ENCODE measurements around the gene PCSK1.
"Not testable (repeated sequence)": the region's sequence is repeated elsewhere in the genome, so short reads cannot be mapped to it uniquely, and the experiment has no call there.

Gene PCSK1

DNA sequence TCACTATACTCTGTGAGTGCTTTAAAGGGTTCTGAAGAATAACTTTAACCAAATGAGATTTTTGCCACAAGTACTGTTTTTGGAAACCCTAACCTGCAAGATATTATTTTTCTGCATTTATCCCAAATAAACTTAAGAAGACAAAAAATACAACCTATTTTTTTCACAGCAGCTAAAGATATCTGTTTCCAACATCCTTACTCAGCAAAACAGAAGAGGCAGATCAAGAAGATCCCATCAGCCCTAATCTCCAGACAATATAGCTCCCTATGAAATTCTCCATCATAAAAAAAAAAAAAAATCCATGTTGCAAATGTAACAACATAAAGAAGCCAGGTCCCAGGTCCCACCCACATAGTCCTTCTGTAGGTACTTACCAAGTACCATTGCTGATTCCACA lies 7.6 kb downstream of the PCSK1 start:
- no peak for DNase-seq

GRCh38 chr5:96415897-96416296 lies 17.2 kb downstream of the PCSK1 start:
- no peak for DNase-seq

GRCh38 chr5:96412868-96413449 lies 20.1 kb downstream of the PCSK1 start:
- DNase-seq, result no peak

GRCh38 chr5:96410013-96410412 lies 23.0 kb downstream of the PCSK1 start:
- no peak for DNase-seq

GRCh38 chr5:96408841-96409538 lies 24.1 kb downstream of the PCSK1 start:
- no peak for DNase-seq

- no peak for DNase-seq
These were observed 24.8 kb downstream of the PCSK1 start for GRCh38 chr5:96408210-96408777.

GRCh38 chr5:96407436-96407835 lies 25.6 kb downstream of the PCSK1 start:
- DNase-seq, result no peak

- DNase-seq, result no peak
These were observed 28.7 kb downstream of the PCSK1 start for GRCh38 chr5:96404191-96404867.

GRCh38 chr5:96402500-96402899 lies 30.5 kb downstream of the PCSK1 start:
- no peak for DNase-seq

- no peak for DNase-seq
These were observed 36.2 kb downstream of the PCSK1 start for GRCh38 chr5:96396878-96397277.

DNA sequence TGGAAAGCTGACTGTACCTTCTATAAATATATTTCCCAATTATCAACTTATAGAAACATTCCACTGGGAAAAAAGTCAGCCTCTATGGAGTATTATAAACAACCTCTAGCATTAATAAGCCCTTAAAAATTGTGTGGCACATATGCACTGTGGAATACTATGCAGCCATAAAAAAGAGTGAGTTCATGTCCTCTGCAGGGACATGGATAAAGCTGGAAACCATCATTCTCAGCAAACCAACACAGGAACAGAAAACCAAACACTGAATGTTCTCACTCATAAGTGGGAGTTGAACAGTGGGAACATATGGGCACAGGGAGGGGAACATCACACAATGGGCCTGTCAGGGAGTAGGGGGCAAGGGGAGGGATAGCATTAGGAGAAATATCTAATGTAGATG lies 37.8 kb downstream of the PCSK1 start:
- not testable (repeated sequence) for DNase-seq

DNA sequence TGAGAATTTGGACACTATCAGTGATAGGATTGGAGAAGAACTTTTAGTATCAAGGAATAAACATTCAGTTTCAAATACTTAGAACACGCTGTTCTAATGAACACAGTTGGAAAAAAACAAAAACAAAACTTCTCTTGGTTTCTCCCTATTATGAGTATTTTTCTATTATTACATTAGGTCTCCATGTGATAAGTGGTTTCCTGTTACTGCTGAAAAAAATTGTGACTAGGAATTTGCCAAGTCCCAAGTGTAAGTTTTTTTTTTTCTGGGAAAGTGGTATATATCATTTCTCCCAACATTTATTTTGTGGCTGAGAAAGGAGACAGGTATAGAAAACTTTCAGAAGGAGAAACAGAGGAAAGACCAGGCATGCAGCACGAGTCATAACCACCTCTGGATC lies 41.1 kb downstream of the PCSK1 start:
- no peak for DNase-seq

DNA sequence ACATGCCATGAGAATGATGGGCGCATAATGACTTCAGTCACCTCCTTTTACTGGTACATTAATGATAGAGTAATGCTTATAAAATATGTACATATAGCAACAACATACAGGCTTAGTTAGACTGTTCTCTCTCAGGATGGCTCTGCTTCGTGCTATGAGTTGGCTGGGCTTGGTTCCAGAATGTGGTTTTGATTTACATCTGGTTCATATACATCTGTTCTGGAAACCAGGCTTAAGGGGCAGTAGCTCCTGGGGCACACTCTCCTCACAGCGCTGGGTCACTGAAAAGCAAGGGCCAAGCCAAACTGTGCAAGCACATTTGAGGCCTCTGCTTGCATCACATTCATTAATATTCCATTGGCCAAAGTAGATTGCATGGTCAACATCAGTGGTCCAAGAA lies 44.9 kb downstream of the PCSK1 start:
- no peak for DNase-seq

DNA sequence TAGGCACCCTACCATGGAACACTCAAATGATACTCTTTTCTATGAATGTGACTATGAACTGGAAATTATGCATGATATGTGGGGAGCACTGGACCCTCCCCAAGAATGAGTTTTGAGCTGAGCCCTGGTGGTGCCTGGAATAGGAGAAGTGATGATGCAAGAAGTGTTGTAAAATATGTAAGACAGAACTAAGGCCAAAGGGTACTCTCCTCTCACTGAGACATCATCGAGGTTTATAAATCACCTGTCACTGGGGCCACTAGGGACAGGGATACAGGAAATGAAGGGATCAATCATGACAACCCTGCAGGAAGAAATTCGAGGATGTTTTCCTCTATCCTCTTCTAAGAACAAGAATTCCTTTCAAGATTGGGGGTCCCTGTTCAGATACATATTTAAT lies 45.4 kb downstream of the PCSK1 start:
- no peak for DNase-seq

DNA sequence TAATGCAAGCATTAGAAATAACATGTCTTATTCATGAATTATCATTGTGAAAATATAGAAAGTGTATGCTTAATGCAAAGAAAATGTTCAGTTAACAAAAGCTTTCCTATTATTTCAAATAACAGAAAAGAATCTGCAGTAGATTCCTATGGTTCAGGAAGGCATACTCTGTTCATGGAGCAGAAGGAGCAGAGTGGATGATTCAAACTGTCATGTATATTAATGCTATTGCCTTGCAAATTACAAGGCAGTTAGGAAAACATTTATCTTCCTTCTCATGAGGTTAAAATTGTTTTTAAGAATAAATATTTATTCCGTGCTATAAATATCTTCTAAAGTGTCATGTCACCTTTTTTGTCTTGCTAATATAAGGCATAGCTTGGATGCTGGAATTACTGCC lies 47.5 kb downstream of the PCSK1 start:
- no peak for DNase-seq

- DNase-seq, result no peak
These were observed 48.7 kb downstream of the PCSK1 start for GRCh38 chr5:96384353-96384752.

- DNase-seq, result peak; percentile 8
These were observed 51.5 kb downstream of the PCSK1 start for GRCh38 chr5:96381526-96381925.

DNA sequence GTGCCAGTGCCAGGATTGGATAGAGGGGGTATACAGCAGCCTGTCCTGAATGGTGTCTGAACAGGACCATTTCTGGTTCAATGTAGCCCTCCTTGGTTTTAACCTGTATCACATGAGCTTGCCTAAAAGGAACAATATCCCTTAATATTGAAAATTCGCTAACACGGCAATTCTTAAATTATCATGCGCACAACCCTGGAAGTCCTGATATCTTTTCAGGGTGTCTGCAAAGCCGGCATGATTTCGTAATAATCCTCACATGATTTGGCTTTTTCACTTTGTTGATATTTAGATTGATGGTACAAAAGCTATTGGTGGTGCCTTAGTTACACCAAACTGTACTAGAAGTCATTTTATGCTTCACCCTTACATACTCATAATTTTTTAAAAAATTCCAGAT lies 53.2 kb downstream of the PCSK1 start:
- no peak for DNase-seq

GRCh38 chr5:96377597-96377996 lies 55.5 kb downstream of the PCSK1 start:
- DNase-seq, result no peak

DNA sequence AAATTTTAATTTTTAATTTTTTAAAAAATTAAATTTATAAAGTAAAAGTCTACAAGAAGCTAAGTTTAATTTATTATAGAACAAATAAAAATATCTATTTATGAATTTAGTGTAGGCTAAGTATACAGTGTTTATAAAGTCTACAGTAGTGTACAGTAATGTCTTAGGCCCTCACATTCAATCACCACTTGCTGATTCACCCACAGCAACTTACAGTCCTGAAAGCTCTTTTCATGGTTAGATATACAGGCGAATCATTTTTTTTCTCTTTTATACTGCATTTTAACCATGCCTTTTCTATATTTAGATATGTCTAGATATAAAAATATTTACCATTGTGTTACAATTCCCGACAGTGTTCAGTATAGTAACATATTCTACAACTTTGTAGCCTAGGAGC lies 55.9 kb downstream of the PCSK1 start:
- no peak for DNase-seq

DNA sequence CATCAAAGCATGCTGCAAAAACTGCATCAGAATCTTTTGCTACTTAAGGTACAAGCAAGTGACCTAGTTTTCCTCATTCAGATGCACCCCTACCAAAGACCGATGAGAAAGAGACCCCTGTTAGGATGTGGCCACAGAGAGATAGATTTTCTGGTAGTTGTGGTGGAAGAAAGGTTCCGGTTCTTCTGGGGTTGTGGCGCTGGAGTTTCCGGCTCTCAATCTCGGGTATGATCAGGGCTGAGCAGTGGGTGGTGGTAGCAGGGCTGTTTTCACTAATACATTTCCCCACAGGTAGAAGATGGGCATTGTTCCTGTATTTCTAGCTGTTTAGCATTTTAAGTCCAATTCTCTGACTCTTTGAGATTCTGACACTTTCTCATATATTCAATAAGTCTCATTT lies 58.4 kb downstream of the PCSK1 start:
- DNase-seq, result no peak

- no peak for DNase-seq
These were observed 59.7 kb downstream of the PCSK1 start for GRCh38 chr5:96373381-96373733.

- no peak for DNase-seq
These were observed 60.2 kb downstream of the PCSK1 start for GRCh38 chr5:96372726-96373380.

GRCh38 chr5:96370976-96371375 lies 62.1 kb downstream of the PCSK1 start:
- no peak for DNase-seq
